Glutamatergic neuron (in vitro differentiated cells): ENCODE measurements around the gene PCK1. TPM values are rescaled to one million over a fixed set of nuclear protein-coding genes. Genes with fewer than 3 reads are reported as not detected.

Experiments used
- DNase-seq: peaks from one replicate; pipeline ENCODE4 v3.0.0; 2022
- H3K27ac Mint-ChIP-seq: one replicate; pipeline ENCODE4 v1.8.0; 2020; ENCODE audit warnings: mild to moderate bottlenecking, mixed read lengths, inconsistent platforms; ENCODE audit not compliant: unreplicated experiment
- H3K27me3 Mint-ChIP-seq: one replicate; pipeline ENCODE4 v1.8.0; 2020; ENCODE audit warnings: mild to moderate bottlenecking, moderate library complexity, mixed read lengths, inconsistent platforms; ENCODE audit not compliant: unreplicated experiment
- H3K36me3 Mint-ChIP-seq: one replicate; pipeline ENCODE4 v1.8.0; 2020; ENCODE audit warnings: mild to moderate bottlenecking, mixed read lengths, inconsistent platforms; ENCODE audit not compliant: unreplicated experiment
- H3K4me1 Mint-ChIP-seq: one replicate; pipeline ENCODE4 v1.8.0; 2020; ENCODE audit warnings: mild to moderate bottlenecking, low read depth, mixed read lengths, inconsistent platforms; ENCODE audit not compliant: unreplicated experiment
- H3K4me3 Mint-ChIP-seq: one replicate; pipeline ENCODE4 v1.8.0; 2020; ENCODE audit warnings: mild to moderate bottlenecking, mixed read lengths, inconsistent platforms; ENCODE audit not compliant: unreplicated experiment
- H3K9me3 Mint-ChIP-seq: one replicate; pipeline ENCODE4 v1.8.0; 2020; ENCODE audit warnings: mild to moderate bottlenecking, moderate library complexity, mixed read lengths, inconsistent platforms; ENCODE audit not compliant: unreplicated experiment
- CTCF ChIP-seq: fragments of 200-600 bp; sonication (generic); IDR thresholded peaks from one replicate; pipeline ENCODE4 v1.5.0; 2021; ENCODE audit not compliant: partially characterized antibody, unreplicated experiment
- total RNA-seq: library from RNA; stranded (reverse); fragmentation: NEBNext Ultra II Directional; extraction: Animal tissue kit (Norgen Biotek cat#: 25700); gene quantifications from one replicate; pipeline ENCODE4 v1.2.1, GENCODE V29; 2021; ENCODE audit not compliant: unreplicated experiment

Gene PCK1
- total RNA-seq, 1 donor from 2014 or later: not detected

GRCh38 chr20:57596358-57596757 lies 35.4 kb downstream of the PCK1 start:
- no peak overlapping the region for H3K27ac Mint-ChIP-seq
- TF ChIP-seq CTCF: no peak
- no peak for DNase-seq
- H3K4me1 Mint-ChIP-seq: peaks cover 6% of the 10 kb centered on the region
- H3K9me3 Mint-ChIP-seq: peaks cover 3% of the 10 kb centered on the region
- no peaks in the 10 kb centered on the region for H3K36me3 Mint-ChIP-seq
- H3K4me3 Mint-ChIP-seq: no peak overlapping the region
- H3K27me3 Mint-ChIP-seq: no peaks in the 10 kb centered on the region

- peak; percentile 98 for TF ChIP-seq CTCF
Measured at GRCh38 chr20:57596998-57597939, 36.4 kb downstream of the PCK1 start.

GRCh38 chr20:57598060-57598459 lies 37.1 kb downstream of the PCK1 start:
- H3K27me3 Mint-ChIP-seq: no peaks in the 10 kb centered on the region
- no peak overlapping the region for H3K4me3 Mint-ChIP-seq
- H3K9me3 Mint-ChIP-seq: peaks cover 3% of the 10 kb centered on the region
- no peak for TF ChIP-seq CTCF
- H3K4me1 Mint-ChIP-seq: peaks cover 6% of the 10 kb centered on the region
- no peak overlapping the region for H3K27ac Mint-ChIP-seq
- no peak for DNase-seq
- no peaks in the 10 kb centered on the region for H3K36me3 Mint-ChIP-seq

More at GRCh38 chr20:57596998-57597939, 36.4 kb downstream of the PCK1 start:
- DNase-seq: peak; percentile 84
- Mint-ChIP-seq H3K4me1 (peaks cover 6% of the 10 kb centered on the region), H3K9me3 (peaks cover 3% of the 10 kb centered on the region), H3K27ac (no peak overlapping the region), H3K36me3 (no peaks in the 10 kb centered on the region), H3K27me3 (no peaks in the 10 kb centered on the region), H3K4me3 (no peak overlapping the region)

- no peaks in the 10 kb centered on the region for H3K36me3 Mint-ChIP-seq
Measured at GRCh38 chr20:57598491-57598890, 37.6 kb downstream of the PCK1 start.

More at GRCh38 chr20:57598491-57598890, 37.6 kb downstream of the PCK1 start:
- Mint-ChIP-seq H3K27me3 (no peaks in the 10 kb centered on the region), H3K4me3 (no peak overlapping the region), H3K27ac (no peak overlapping the region), H3K9me3 (peaks cover 3% of the 10 kb centered on the region), H3K4me1 (peaks cover 3% of the 10 kb centered on the region)
- TF ChIP-seq CTCF: no peak
- no peak for DNase-seq
